HL-60 (cell line): ENCODE data around the gene LRP6.

Experiments
- DNase-seq, 2 experiments: peaks; one replicate each; pipeline ENCODE4 v3.0.0-alpha.2; 2010 to 2020; ENCODE audit warnings: low read depth in 1 of 2, low spot score in 1 of 2
- H3K27ac ChIP-seq: fragments of 250-450 bp; sonication (Bioruptor Pico); replicated peaks from 2 replicates; pipeline ENCODE4 v1.5.1; 2020; ENCODE audit warnings: mild to moderate bottlenecking, moderate library complexity
- H3K27me3 ChIP-seq: fragments of 250-450 bp; sonication (Bioruptor Pico); 2 replicates; pipeline ENCODE4 v1.5.1; 2021; ENCODE audit warnings: mild to moderate bottlenecking, moderate library complexity; ENCODE audit not compliant: insufficient read depth, poor library complexity, severe bottlenecking
- H3K4me3 ChIP-seq: replicated peaks from 2 replicates; pipeline ENCODE4 v1.5.1; 2011; ENCODE audit warnings: mild to moderate bottlenecking, control low read depth, low read length; ENCODE audit not compliant: insufficient read depth
- CTCF ChIP-seq: IDR thresholded peaks from one replicate; pipeline ENCODE4 v1.5.1; 2011; ENCODE audit warnings: low read length, control low read depth, inconsistent platforms; ENCODE audit not compliant: insufficient read depth
- GABPA ChIP-seq: IDR thresholded peaks from 2 replicates; pipeline ENCODE4 v1.6.1; 2012; ENCODE audit warnings: low read depth
- POLR2AphosphoS5 ChIP-seq: IDR thresholded peaks from 2 replicates; pipeline ENCODE4 v1.6.1; 2012; ENCODE audit warnings: low read depth
- REST ChIP-seq: IDR thresholded peaks from 2 replicates; pipeline ENCODE4 v1.6.1; 2012; ENCODE audit warnings: low read depth; ENCODE audit not compliant: insufficient replicate concordance
- SPI1 ChIP-seq: IDR thresholded peaks from 2 replicates; pipeline ENCODE4 v1.6.1; 2012; ENCODE audit warnings: low read depth, mild to moderate bottlenecking, borderline replicate concordance

Gene LRP6

GRCh38 chr12:12270226-12270625, 3.4 kb upstream of the LRP6 start:
- TF ChIP-seq SPI1: no peak
- no peak for TF ChIP-seq GABPA
- TF ChIP-seq REST: no peak
- TF ChIP-seq POLR2AphosphoS5: no peak
- TF ChIP-seq CTCF: no peak
- H3K4me3 ChIP-seq: no peak overlapping the region
- no peak for DNase-seq
- peaks cover 23% of the 10 kb centered on the region for H3K27me3 ChIP-seq
- no peak overlapping the region for H3K27ac ChIP-seq

GRCh38 chr12:12267742-12268200, 927 bp upstream of the LRP6 start:
- Histone ChIP-seq H3K4me3 (no peak overlapping the region), H3K27ac (no peak overlapping the region), H3K27me3 (peaks cover 35% of the 10 kb centered on the region)
- no peak for TF ChIP-seq POLR2AphosphoS5
- no peak for TF ChIP-seq CTCF
- no peak for TF ChIP-seq REST
- no peak for TF ChIP-seq GABPA
- no peak for TF ChIP-seq SPI1
- DNase-seq: no peak

- no peak for DNase-seq
Observed at GRCh38 chr12:12266389-12266872, 413 bp downstream of the LRP6 start.

More at GRCh38 chr12:12266389-12266872, 413 bp downstream of the LRP6 start:
- no peak for TF ChIP-seq GABPA
- TF ChIP-seq POLR2AphosphoS5: no peak
- no peak for TF ChIP-seq REST
- no peak for TF ChIP-seq CTCF
- Histone ChIP-seq H3K4me3 (peak overlapping the region; percentile 63), H3K27ac (no peak overlapping the region), H3K27me3 (peaks cover 35% of the 10 kb centered on the region)
